Measurements from ENCODE around the gene NOL9. TPM values are rescaled to one million over a fixed set of nuclear protein-coding genes. Genes with fewer than 3 reads are reported as not detected.
A peak's percentile ranks its signal among the peaks of the same experiment; 100 is the strongest.
"Not testable (repeated sequence)": the region's sequence is repeated elsewhere in the genome, so short reads cannot be mapped to it uniquely, and the experiment has no call there.

Gene NOL9
- total RNA-seq, 1 donor from 2014 or later: 32.5 TPM

DNA sequence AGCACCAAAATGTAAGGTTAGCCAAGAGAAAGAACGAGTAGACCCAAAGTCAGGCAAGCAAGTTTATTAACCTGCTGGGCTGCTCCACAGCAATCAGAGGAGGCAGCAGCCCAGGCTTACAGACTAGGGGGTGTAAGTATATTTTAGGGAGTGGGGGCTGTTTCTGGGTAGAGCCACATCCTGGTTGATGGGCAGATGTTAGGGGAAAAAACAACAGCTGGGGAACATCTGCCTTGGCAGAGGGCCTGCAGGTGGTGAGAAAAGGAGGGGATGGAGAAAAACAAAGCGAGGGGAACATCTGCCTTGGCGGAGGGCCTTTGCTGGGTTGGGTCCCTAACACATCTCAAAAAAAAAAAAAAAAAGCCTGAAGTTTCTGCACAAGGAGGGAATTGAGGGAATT, 15.8 kb upstream of the NOL9 start:
- no peak for DNase-seq (ENCODE audit: low read depth)

DNA sequence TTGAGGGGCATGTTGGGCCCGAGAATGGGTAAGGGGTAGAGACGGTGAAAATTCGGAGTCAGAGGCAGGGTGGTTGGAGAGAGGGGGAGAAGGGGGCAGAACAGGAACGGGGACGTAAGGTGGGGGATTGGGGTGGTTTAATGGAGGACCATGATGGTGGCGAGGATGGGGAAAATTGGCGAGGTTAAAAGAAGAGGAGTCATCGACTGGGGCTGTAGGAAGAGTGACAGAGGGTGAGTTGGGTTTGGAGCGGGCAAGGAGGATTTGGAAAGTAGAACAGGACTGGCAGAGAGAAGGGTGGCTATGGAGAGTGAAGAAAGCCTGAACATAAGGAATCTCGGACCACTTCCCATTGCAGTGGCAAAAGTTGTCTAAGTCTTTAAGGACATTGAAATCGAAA, 14.7 kb upstream of the NOL9 start:
- H3K27me3 ChIP-seq (ENCODE audit: control insufficient read depth, insufficient read depth, low read length): peaks cover 16% of the 10 kb centered on the region
- no peak overlapping the region for H3K4me3 ChIP-seq (ENCODE audit: low read depth, low read length)
- no peak for DNase-seq (ENCODE audit: low read depth)
- no peaks in the 10 kb centered on the region for H3K36me3 ChIP-seq (ENCODE audit: control insufficient read depth, insufficient read depth, low read length)
- TF ChIP-seq, protein P1, sequence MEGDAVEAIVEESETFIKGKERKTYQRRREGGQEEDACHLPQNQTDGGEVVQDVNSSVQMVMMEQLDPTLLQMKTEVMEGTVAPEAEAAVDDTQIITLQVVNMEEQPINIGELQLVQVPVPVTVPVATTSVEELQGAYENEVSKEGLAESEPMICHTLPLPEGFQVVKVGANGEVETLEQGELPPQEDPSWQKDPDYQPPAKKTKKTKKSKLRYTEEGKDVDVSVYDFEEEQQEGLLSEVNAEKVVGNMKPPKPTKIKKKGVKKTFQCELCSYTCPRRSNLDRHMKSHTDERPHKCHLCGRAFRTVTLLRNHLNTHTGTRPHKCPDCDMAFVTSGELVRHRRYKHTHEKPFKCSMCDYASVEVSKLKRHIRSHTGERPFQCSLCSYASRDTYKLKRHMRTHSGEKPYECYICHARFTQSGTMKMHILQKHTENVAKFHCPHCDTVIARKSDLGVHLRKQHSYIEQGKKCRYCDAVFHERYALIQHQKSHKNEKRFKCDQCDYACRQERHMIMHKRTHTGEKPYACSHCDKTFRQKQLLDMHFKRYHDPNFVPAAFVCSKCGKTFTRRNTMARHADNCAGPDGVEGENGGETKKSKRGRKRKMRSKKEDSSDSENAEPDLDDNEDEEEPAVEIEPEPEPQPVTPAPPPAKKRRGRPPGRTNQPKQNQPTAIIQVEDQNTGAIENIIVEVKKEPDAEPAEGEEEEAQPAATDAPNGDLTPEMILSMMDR (IDR thresholded peaks at IDR 0.05; ENCODE audit: insufficient read depth, low read length, poor library complexity, severe bottlenecking): no peak

More for the DNA sequence above, 15.8 kb upstream of the NOL9 start:
- H3K4me3 ChIP-seq (ENCODE audit: low read depth, low read length): no peak overlapping the region
- TF ChIP-seq, protein P1 (IDR thresholded peaks at IDR 0.05; ENCODE audit: insufficient read depth, low read length, poor library complexity, severe bottlenecking): no peak
- peaks cover 15% of the 10 kb centered on the region for H3K27me3 ChIP-seq (ENCODE audit: control insufficient read depth, insufficient read depth, low read length)
- H3K36me3 ChIP-seq (ENCODE audit: control insufficient read depth, insufficient read depth, low read length): no peaks in the 10 kb centered on the region

DNA sequence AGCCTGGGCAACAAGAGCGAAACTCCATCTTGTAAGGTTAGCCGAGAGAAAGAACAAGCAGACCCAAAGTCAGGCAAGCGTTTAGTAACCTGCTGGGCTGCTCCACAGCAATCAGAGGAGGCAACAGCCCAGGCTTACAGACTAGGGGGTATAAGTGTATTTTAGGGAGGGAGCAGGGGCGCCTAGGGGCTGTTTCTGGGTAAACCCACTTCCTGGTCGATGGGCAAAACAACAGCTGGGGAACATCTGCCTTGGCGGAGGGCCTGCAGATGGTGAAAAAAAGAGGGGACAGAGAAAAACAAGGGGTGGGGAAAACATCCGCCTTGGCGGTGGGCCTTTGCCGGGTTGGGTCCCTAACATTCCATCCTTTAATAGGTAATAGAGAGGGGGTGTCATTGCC, 6.0 kb upstream of the NOL9 start:
- TF ChIP-seq, protein P1 (IDR thresholded peaks at IDR 0.05; ENCODE audit: insufficient read depth, low read length, poor library complexity, severe bottlenecking): no peak
- H3K4me3 ChIP-seq (ENCODE audit: low read depth, low read length): no peak overlapping the region

DNA sequence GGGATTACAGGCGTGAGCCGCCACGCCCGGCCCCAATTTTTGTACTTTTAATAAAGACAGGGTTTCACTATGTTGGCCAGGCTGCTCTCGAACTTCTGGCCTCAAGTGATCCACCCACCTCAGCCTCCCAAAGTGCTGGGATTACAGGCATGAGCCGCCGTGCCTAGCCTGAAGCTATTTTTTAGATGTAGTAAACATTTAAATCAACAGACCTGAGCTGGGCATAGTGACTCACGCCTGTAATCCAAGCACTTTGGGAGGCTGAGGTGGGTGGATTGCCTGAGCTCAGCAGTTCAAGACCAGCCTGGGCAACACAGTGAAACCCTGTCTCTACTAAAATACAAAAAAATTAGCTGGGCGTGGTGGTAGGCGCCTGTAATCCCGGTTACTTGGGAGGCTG, 4.8 kb upstream of the NOL9 start:
- H3K27me3 ChIP-seq (ENCODE audit: control insufficient read depth, insufficient read depth, low read length); DNase-seq (ENCODE audit: low read depth); H3K4me3 ChIP-seq (ENCODE audit: low read depth, low read length); H3K36me3 ChIP-seq (ENCODE audit: control insufficient read depth, insufficient read depth, low read length): not testable (repeated sequence)

More for the DNA sequence above, 6.0 kb upstream of the NOL9 start:
- no peak for DNase-seq (ENCODE audit: low read depth)
- Histone ChIP-seq H3K36me3 (ENCODE audit: control insufficient read depth, insufficient read depth, low read length) (no peaks in the 10 kb centered on the region), H3K27me3 (ENCODE audit: control insufficient read depth, insufficient read depth, low read length) (peaks cover 5% of the 10 kb centered on the region)

DNA sequence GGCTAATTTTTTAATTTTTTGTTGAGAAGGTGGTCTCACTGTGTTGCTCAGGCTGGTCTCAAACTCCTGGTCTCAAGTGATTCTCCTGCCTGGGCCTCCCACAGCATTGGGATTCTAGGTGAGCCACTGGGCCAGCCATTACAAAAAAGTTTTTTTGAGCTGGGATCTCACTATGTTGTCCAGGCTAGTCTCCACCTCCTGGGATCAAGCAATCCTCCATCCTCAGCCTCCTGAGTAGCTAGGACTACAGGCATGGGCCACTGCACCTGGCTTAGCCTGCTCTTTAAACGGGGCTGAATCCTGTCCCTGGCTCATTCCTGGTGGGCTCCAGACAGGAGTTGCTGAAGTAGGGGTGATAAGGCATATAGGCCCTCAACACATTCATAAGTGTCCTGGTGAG, 3.3 kb upstream of the NOL9 start:
- no peak overlapping the region for H3K4me3 ChIP-seq (ENCODE audit: low read depth, low read length)
- DNase-seq (ENCODE audit: low read depth): no peak

DNA sequence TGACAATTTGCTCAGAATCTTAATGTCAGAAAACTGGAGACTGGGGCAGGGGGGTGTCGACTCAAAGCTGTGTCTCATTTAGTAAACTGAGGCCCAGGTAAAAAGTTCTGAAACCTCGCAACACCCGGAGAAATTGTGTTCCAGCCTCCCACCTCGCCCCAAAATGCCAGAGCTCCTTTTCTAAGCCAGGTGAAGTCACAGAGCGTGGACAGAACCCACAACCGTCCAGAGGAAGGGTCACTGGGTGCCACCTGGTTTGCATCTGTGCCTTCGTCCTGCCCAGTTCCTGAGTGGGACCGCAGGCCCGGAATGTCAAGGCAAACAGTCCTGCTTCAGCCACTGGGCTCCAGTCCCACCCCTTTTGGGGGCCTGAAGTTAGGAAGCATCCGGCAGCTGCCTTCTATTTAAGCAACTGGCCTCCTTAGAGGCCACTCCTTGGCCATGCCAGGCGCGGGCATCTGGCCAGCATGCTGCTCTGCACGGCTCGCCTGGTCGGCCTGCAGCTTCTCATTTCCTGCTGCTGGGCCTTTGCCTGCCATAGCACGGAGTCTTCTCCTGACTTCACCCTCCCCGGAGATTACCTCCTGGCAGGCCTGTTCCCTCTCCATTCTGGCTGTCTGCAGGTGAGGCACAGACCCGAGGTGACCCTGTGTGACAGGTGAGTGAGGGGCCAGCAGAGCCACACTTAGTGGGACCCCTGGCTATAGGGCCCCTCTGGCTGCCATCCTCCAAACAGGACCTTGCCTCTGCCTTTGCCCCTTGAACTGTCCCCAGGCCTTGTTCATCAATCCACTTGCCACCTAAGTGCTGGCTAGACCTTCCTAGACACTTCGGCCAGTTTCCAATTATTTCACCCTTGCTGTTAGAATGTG, 830 bp upstream of the NOL9 start, which contains the start of gene TAS1R1:
TSS of gene TAS1R1 (plus strand) at position 401 of the 872 bp plus-strand sequence. CDS start at position 468, 67 bp downstream.
- H3K36me3 ChIP-seq (ENCODE audit: control insufficient read depth, insufficient read depth, low read length): no peaks in the 10 kb centered on the region
- H3K4me3 ChIP-seq (ENCODE audit: low read depth, low read length): peak within 1 kb of the TSS; percentile 99
- DNase-seq (ENCODE audit: low read depth): no peak
- TF ChIP-seq, protein P1 (IDR thresholded peaks at IDR 0.05; ENCODE audit: insufficient read depth, low read length, poor library complexity, severe bottlenecking): no peak
- no peaks in the 10 kb centered on the region for H3K27me3 ChIP-seq (ENCODE audit: control insufficient read depth, insufficient read depth, low read length)

More for the DNA sequence above, 3.3 kb upstream of the NOL9 start:
- Histone ChIP-seq H3K36me3 (ENCODE audit: control insufficient read depth, insufficient read depth, low read length) (no peaks in the 10 kb centered on the region), H3K27me3 (ENCODE audit: control insufficient read depth, insufficient read depth, low read length) (no peaks in the 10 kb centered on the region)
- TF ChIP-seq, protein P1 (IDR thresholded peaks at IDR 0.05; ENCODE audit: insufficient read depth, low read length, poor library complexity, severe bottlenecking): no peak

Data from kidney epithelial cell (primary cell).